Ishikawa (cell line): Measurements from ENCODE around the gene PDE3B.

Source experiments
- EP300 ChIP-seq: IDR thresholded peaks from 2 replicates; pipeline ENCODE4 v1.6.1; 2012; ENCODE audit warnings: borderline replicate concordance
- RAD21 ChIP-seq: IDR thresholded peaks from 2 replicates; pipeline ENCODE4 v1.6.1; 2012; ENCODE audit warnings: low read depth
- TAF1 ChIP-seq: IDR thresholded peaks from 2 replicates; pipeline ENCODE4 v1.6.1; 2012; ENCODE audit warnings: low read depth, mild to moderate bottlenecking
- ZBTB7A ChIP-seq: IDR thresholded peaks from 2 replicates; pipeline ENCODE4 v1.6.1; 2012; ENCODE audit warnings: low read depth
- TF ChIP-seq, protein P1 (sequence below): IDR thresholded peaks from 2 replicates; pipeline ENCODE4 v1.6.1; 2012; ENCODE audit warnings: low read depth, mild to moderate bottlenecking

DNA sequence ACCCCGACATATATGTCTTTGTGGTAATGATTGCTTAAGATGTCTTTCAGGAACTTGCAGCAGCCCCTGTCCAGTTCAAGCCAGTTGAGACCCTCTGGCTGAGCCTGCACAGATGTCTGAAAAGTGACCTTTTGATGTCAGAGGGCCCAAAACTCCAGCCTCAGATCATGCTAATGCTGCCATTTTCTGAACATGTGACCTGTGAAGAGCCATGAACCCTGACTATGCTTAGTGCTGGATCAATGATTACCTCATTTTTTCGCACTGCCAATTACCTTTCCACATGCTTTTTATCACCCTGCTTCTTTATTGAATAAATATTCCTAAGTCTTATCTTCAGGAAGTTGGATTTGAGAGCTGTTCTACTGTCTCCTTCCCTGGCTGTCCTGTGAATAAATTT lies 255.3 kb downstream of the PDE3B start:
- TF ChIP-seq EP300, result no peak
- TF ChIP-seq, protein P1, sequence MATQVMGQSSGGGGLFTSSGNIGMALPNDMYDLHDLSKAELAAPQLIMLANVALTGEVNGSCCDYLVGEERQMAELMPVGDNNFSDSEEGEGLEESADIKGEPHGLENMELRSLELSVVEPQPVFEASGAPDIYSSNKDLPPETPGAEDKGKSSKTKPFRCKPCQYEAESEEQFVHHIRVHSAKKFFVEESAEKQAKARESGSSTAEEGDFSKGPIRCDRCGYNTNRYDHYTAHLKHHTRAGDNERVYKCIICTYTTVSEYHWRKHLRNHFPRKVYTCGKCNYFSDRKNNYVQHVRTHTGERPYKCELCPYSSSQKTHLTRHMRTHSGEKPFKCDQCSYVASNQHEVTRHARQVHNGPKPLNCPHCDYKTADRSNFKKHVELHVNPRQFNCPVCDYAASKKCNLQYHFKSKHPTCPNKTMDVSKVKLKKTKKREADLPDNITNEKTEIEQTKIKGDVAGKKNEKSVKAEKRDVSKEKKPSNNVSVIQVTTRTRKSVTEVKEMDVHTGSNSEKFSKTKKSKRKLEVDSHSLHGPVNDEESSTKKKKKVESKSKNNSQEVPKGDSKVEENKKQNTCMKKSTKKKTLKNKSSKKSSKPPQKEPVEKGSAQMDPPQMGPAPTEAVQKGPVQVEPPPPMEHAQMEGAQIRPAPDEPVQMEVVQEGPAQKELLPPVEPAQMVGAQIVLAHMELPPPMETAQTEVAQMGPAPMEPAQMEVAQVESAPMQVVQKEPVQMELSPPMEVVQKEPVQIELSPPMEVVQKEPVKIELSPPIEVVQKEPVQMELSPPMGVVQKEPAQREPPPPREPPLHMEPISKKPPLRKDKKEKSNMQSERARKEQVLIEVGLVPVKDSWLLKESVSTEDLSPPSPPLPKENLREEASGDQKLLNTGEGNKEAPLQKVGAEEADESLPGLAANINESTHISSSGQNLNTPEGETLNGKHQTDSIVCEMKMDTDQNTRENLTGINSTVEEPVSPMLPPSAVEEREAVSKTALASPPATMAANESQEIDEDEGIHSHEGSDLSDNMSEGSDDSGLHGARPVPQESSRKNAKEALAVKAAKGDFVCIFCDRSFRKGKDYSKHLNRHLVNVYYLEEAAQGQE, result no peak
- no peak for TF ChIP-seq RAD21
- no peak for TF ChIP-seq ZBTB7A
- no peak for TF ChIP-seq TAF1
